MM.1S (cell line): Measurements from ENCODE around the gene ALKBH3.

Experiments
- DNase-seq: peaks from one replicate; pipeline ENCODE4 v3.0.0-alpha.2; 2015
- H2AFZ ChIP-seq: fragments of 300-600 bp; sonication (generic); 2 replicates; pipeline ENCODE4 v1.6.0; 2016; ENCODE audit warnings: antibody characterized with exemption, low read length
- H3F3A ChIP-seq: fragments of 300-600 bp; sonication (generic); 2 replicates; pipeline ENCODE4 v1.6.1; 2016; ENCODE audit warnings: mild to moderate bottlenecking, antibody characterized with exemption, low read length, moderate library complexity, mixed read lengths; ENCODE audit not compliant: insufficient read depth
- H3K27ac ChIP-seq: fragments of 300-600 bp; sonication (generic); 2 replicates; pipeline ENCODE4 v1.5.1; 2016; ENCODE audit warnings: mild to moderate bottlenecking, low read length
- H3K27me3 ChIP-seq: fragments of 300-600 bp; sonication (generic); replicated peaks from 2 replicates; pipeline ENCODE4 v1.6.0; 2016; ENCODE audit warnings: low read length; ENCODE audit not compliant: insufficient read depth
- H3K36me3 ChIP-seq: fragments of 300-600 bp; sonication (generic); replicated peaks from 2 replicates; pipeline ENCODE4 v1.6.1; 2016; ENCODE audit warnings: mild to moderate bottlenecking, low read length, mixed read lengths; ENCODE audit not compliant: insufficient read depth
- H3K4me1 ChIP-seq: fragments of 300-600 bp; sonication (generic); 2 replicates; pipeline ENCODE4 v1.6.1; 2016; ENCODE audit warnings: low read length, mixed read lengths
- H3K4me2 ChIP-seq: fragments of 300-600 bp; sonication (generic); 2 replicates; pipeline ENCODE4 v1.6.0; 2016; ENCODE audit warnings: low read depth, low read length
- H3K4me3 ChIP-seq: fragments of 300-600 bp; sonication (generic); 2 replicates; pipeline ENCODE4 v1.5.1; 2016; ENCODE audit warnings: low read length, mixed read lengths
- H3K79me2 ChIP-seq: fragments of 300-600 bp; sonication (generic); 2 replicates; pipeline ENCODE4 v1.6.1; 2016; ENCODE audit warnings: mixed run types, low read length, mixed read lengths
- H3K9ac ChIP-seq: fragments of 300-600 bp; sonication (generic); 2 replicates; pipeline ENCODE4 v1.6.1; 2016; ENCODE audit warnings: low read length, mixed read lengths
- H3K9me2 ChIP-seq: fragments of 300-600 bp; sonication (generic); replicated peaks from 2 replicates; pipeline ENCODE4 v1.6.1; 2016; ENCODE audit warnings: mild to moderate bottlenecking, low read length, mixed read lengths; ENCODE audit not compliant: insufficient read depth
- H3K9me3 ChIP-seq: fragments of 300-600 bp; sonication (generic); replicated peaks from 2 replicates; pipeline ENCODE4 v1.6.1; 2016; ENCODE audit warnings: mild to moderate bottlenecking, low read length, mixed read lengths; ENCODE audit not compliant: insufficient read depth
- H4K20me1 ChIP-seq: fragments of 300-600 bp; sonication (generic); 2 replicates; pipeline ENCODE4 v1.6.1; 2016; ENCODE audit warnings: mild to moderate bottlenecking, low read length, moderate library complexity, mixed read lengths; ENCODE audit not compliant: insufficient read depth
- CTCF ChIP-seq: fragments of 300-600 bp; sonication (generic); IDR thresholded peaks from 2 replicates; pipeline ENCODE4 v1.5.1; 2016; ENCODE audit warnings: antibody characterized with exemption, low read length, mixed read lengths
- EZH2 ChIP-seq: fragments of 300-600 bp; sonication (generic); optimal IDR thresholded peaks from 2 replicates; pipeline ENCODE3; 2017; ENCODE audit warnings: low read depth, mild to moderate bottlenecking, antibody characterized with exemption, low read length, mixed read lengths
- EZH2phosphoT487 ChIP-seq: fragments of 300-600 bp; sonication (generic); IDR thresholded peaks from 2 replicates; pipeline ENCODE4 v1.6.1; 2018; ENCODE audit warnings: antibody characterized with exemption, low read length

The ALKBH3 gene

GRCh38 chr11:43856993-43857392, 23.6 kb upstream of the ALKBH3 start:
- H3K9ac ChIP-seq = no peak overlapping the region

GRCh38 chr11:43861141-43861540, 19.5 kb upstream of the ALKBH3 start:
- no peak for TF ChIP-seq EZH2
- no peak for TF ChIP-seq CTCF
- TF ChIP-seq EZH2phosphoT487 = no peak
- DNase-seq = no peak
- H3K79me2 ChIP-seq = no peaks in the 10 kb centered on the region

More at GRCh38 chr11:43856993-43857392, 23.6 kb upstream of the ALKBH3 start:
- H3F3A ChIP-seq = no peaks in the 10 kb centered on the region
- TF ChIP-seq EZH2phosphoT487 (no peak), CTCF (no peak), EZH2 (no peak)
- no peaks in the 10 kb centered on the region for H4K20me1 ChIP-seq
- no peaks in the 10 kb centered on the region for H3K79me2 ChIP-seq
- H3K27ac ChIP-seq = no peak overlapping the region
- no peak for DNase-seq
- no peaks in the 10 kb centered on the region for H3K9me3 ChIP-seq
- no peak overlapping the region for H3K4me3 ChIP-seq
- no peaks in the 10 kb centered on the region for H3K27me3 ChIP-seq
- no peaks in the 10 kb centered on the region; the same call in 1 of the 2 replicates for H3K36me3 ChIP-seq
- H3K4me1 ChIP-seq = no peaks in the 10 kb centered on the region
- no peak overlapping the region for H3K4me2 ChIP-seq
- no peaks in the 10 kb centered on the region for H3K9me2 ChIP-seq
- H2AFZ ChIP-seq = no peak overlapping the region

GRCh38 chr11:43866520-43866919, 14.1 kb upstream of the ALKBH3 start:
- no peak for DNase-seq
- Histone ChIP-seq H3K9me2 (no peaks in the 10 kb centered on the region), H3K27ac (no peak overlapping the region), H3K27me3 (peaks cover 33% of the 10 kb centered on the region), H3F3A (0 out of 2 replicates have a peak, but pooled peaks cover 8% of the 10 kb centered on the region), H3K79me2 (no peaks in the 10 kb centered on the region), H3K9me3 (no peaks in the 10 kb centered on the region), H3K9ac (no peak overlapping the region), H3K36me3 (no peaks in the 10 kb centered on the region), H3K4me1 (peaks cover 15% of the 10 kb centered on the region), H3K4me2 (no peak overlapping the region), H2AFZ (no peak overlapping the region), H3K4me3 (no peak overlapping the region), H4K20me1 (no peaks in the 10 kb centered on the region)
- no peak for TF ChIP-seq EZH2
- no peak for TF ChIP-seq EZH2phosphoT487
- no peak for TF ChIP-seq CTCF

More at GRCh38 chr11:43861141-43861540, 19.5 kb upstream of the ALKBH3 start:
- Histone ChIP-seq H3K4me3 (no peak overlapping the region), H3K36me3 (no peaks in the 10 kb centered on the region; the same call in 1 of the 2 replicates), H4K20me1 (no peaks in the 10 kb centered on the region), H3F3A (no peaks in the 10 kb centered on the region), H3K27ac (no peak overlapping the region), H3K9me3 (no peaks in the 10 kb centered on the region), H2AFZ (no peak overlapping the region), H3K9me2 (no peaks in the 10 kb centered on the region), H3K27me3 (no peaks in the 10 kb centered on the region), H3K4me2 (no peak overlapping the region), H3K4me1 (no peaks in the 10 kb centered on the region), H3K9ac (no peak overlapping the region)
